Astrocyte (in vitro differentiated cells and primary cell): ENCODE measurements around the gene C1orf105.

Experiments
- EZH2 ChIP-seq: IDR thresholded peaks from 2 replicates; pipeline ENCODE4 v1.6.1; 2012; ENCODE audit warnings: mild to moderate bottlenecking, low read length, inconsistent platforms; ENCODE audit not compliant: insufficient read depth
- TF ChIP-seq, protein P1 (sequence below): IDR thresholded peaks from 2 replicates; pipeline ENCODE4 v1.5.1; 2011; ENCODE audit warnings: low read depth, mild to moderate bottlenecking, inconsistent platforms, low read length, moderate library complexity; ENCODE audit not compliant: insufficient read depth

GRCh38 chr1:172423336-172423735 lies 2.9 kb downstream of the C1orf105 start:
- TF ChIP-seq, protein P1, sequence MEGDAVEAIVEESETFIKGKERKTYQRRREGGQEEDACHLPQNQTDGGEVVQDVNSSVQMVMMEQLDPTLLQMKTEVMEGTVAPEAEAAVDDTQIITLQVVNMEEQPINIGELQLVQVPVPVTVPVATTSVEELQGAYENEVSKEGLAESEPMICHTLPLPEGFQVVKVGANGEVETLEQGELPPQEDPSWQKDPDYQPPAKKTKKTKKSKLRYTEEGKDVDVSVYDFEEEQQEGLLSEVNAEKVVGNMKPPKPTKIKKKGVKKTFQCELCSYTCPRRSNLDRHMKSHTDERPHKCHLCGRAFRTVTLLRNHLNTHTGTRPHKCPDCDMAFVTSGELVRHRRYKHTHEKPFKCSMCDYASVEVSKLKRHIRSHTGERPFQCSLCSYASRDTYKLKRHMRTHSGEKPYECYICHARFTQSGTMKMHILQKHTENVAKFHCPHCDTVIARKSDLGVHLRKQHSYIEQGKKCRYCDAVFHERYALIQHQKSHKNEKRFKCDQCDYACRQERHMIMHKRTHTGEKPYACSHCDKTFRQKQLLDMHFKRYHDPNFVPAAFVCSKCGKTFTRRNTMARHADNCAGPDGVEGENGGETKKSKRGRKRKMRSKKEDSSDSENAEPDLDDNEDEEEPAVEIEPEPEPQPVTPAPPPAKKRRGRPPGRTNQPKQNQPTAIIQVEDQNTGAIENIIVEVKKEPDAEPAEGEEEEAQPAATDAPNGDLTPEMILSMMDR: no peak
- no peak for TF ChIP-seq EZH2
